H9 (cell line): ENCODE results near the gene ALKBH2. TPM values are rescaled to one million over a fixed set of nuclear protein-coding genes. Genes with fewer than 3 reads are reported as not detected.

Source experiments
- DNase-seq: peaks from one replicate; pipeline ENCODE4 v3.0.0-alpha.2; 2017
- H2AFZ ChIP-seq: one replicate; pipeline ENCODE4 v1.6.1; 2013; ENCODE audit warnings: mild to moderate bottlenecking, low read length, control low read depth, moderate library complexity
- H2AK5ac ChIP-seq: 2 replicates; pipeline ENCODE4 v1.6.1; 2013; ENCODE audit warnings: low read length, control low read depth, mixed read lengths; ENCODE audit not compliant: insufficient read length
- H2BK120ac ChIP-seq: one replicate; pipeline ENCODE4 v1.6.1; 2013; ENCODE audit warnings: low read depth, mild to moderate bottlenecking, low read length, control low read depth, inconsistent platforms; ENCODE audit not compliant: poor library complexity, severe bottlenecking
- H2BK12ac ChIP-seq: 2 replicates; pipeline ENCODE4 v1.6.1; 2013; ENCODE audit warnings: low read length, control low read depth, mixed read lengths, low read depth; ENCODE audit not compliant: insufficient read length
- H2BK15ac ChIP-seq: 2 replicates; pipeline ENCODE4 v1.6.1; 2013; ENCODE audit warnings: low read depth, low read length, control low read depth
- H2BK20ac ChIP-seq: one replicate; pipeline ENCODE4 v1.6.1; 2013; ENCODE audit warnings: low read depth, mild to moderate bottlenecking, low read length, control low read depth, inconsistent platforms; ENCODE audit not compliant: poor library complexity, severe bottlenecking
- H2BK5ac ChIP-seq: 2 replicates; pipeline ENCODE4 v1.6.1; 2013; ENCODE audit warnings: low read length, control low read depth, mixed read lengths; ENCODE audit not compliant: insufficient read length
- H3K14ac ChIP-seq: 2 replicates; pipeline ENCODE4 v1.6.1; 2013; ENCODE audit warnings: low read length, control low read depth; ENCODE audit not compliant: insufficient read depth
- H3K18ac ChIP-seq: 2 replicates; pipeline ENCODE4 v1.6.1; 2013; ENCODE audit warnings: low read depth, mild to moderate bottlenecking, mixed read lengths, low read length, control low read depth; ENCODE audit not compliant: insufficient read length
- H3K23ac ChIP-seq: 2 replicates; pipeline ENCODE4 v1.6.1; 2013; ENCODE audit warnings: low read length, control low read depth, mixed read lengths, low read depth; ENCODE audit not compliant: insufficient read length
- H3K23me2 ChIP-seq: 2 replicates; pipeline ENCODE4 v1.6.1; 2013; ENCODE audit warnings: low read depth, mild to moderate bottlenecking, mixed read lengths, low read length, control low read depth; ENCODE audit not compliant: insufficient read length, poor library complexity, severe bottlenecking
- H3K27ac ChIP-seq: 2 replicates; pipeline ENCODE4 v1.5.1; 2013; ENCODE audit warnings: low read length, control low read depth, mixed read lengths, low read depth; ENCODE audit not compliant: insufficient read length
- H3K27me3 ChIP-seq: 2 replicates; pipeline ENCODE4 v1.6.1; 2013; ENCODE audit warnings: low read length, control low read depth, inconsistent platforms; ENCODE audit not compliant: insufficient read depth
- H3K4ac ChIP-seq: 2 replicates; pipeline ENCODE4 v1.6.1; 2013; ENCODE audit warnings: low read depth, mild to moderate bottlenecking, control low read depth, inconsistent platforms, low read length, moderate library complexity
- H3K4me1 ChIP-seq: 2 replicates; pipeline ENCODE4 v1.6.1; 2013; ENCODE audit warnings: low read length, control low read depth, inconsistent platforms; ENCODE audit not compliant: insufficient read depth
- H3K4me2 ChIP-seq: 2 replicates; pipeline ENCODE4 v1.6.1; 2013; ENCODE audit warnings: low read length, control low read depth, mixed read lengths; ENCODE audit not compliant: insufficient read length, insufficient read depth
- H3K56ac ChIP-seq: 2 replicates; pipeline ENCODE4 v1.6.1; 2013; ENCODE audit warnings: low read depth, mild to moderate bottlenecking, mixed read lengths, low read length, control low read depth; ENCODE audit not compliant: insufficient read length
- H3K79me1 ChIP-seq: 2 replicates; pipeline ENCODE4 v1.6.1; 2013; ENCODE audit warnings: low read depth, mild to moderate bottlenecking, moderate library complexity, low read length, control low read depth, inconsistent platforms; ENCODE audit not compliant: insufficient read depth, poor library complexity, severe bottlenecking
- H3K79me2 ChIP-seq: 2 replicates; pipeline ENCODE4 v1.6.1; 2013; ENCODE audit warnings: low read length, control low read depth, inconsistent platforms; ENCODE audit not compliant: insufficient read depth
- H3K9ac ChIP-seq: 2 replicates; pipeline ENCODE4 v1.6.1; 2013; ENCODE audit warnings: low read length, control low read depth, mixed read lengths; ENCODE audit not compliant: insufficient read length; ENCODE audit errors: extremely low read depth
- H3K9me3 ChIP-seq: one replicate; pipeline ENCODE4 v1.6.1; 2013; ENCODE audit warnings: low read depth, low read length, inconsistent platforms; ENCODE audit not compliant: control insufficient read depth
- H3T11ph ChIP-seq: one replicate; pipeline ENCODE4 v1.6.1; 2013; ENCODE audit warnings: mild to moderate bottlenecking, low read length, control low read depth, inconsistent platforms
- H4K20me1 ChIP-seq: one replicate; pipeline ENCODE4 v1.6.1; 2013; ENCODE audit not compliant: control insufficient read depth, insufficient read length, insufficient read depth
- H4K5ac ChIP-seq: 2 replicates; pipeline ENCODE4 v1.6.1; 2013; ENCODE audit warnings: low read depth, mild to moderate bottlenecking, mixed read lengths, low read length, control low read depth; ENCODE audit not compliant: insufficient read length
- H4K8ac ChIP-seq: replicated peaks from 2 replicates; pipeline ENCODE4 v1.6.1; 2013; ENCODE audit warnings: low read length, control low read depth, mixed read lengths, low read depth; ENCODE audit not compliant: insufficient read length
- H4K91ac ChIP-seq: 2 replicates; pipeline ENCODE4 v1.6.1; 2013; ENCODE audit warnings: low read depth, mild to moderate bottlenecking, moderate library complexity, mixed read lengths, low read length, control low read depth; ENCODE audit not compliant: insufficient read length
- H3K27ac Mint-ChIP-seq, 3 experiments: 2 replicates in 2 of 3; 3 replicates in 1 of 3; pipeline ENCODE4 v1.8.0; 2020 to 2021; ENCODE audit warnings: mixed read lengths in 3 of 3, mild to moderate bottlenecking in 1 of 3, moderate library complexity in 1 of 3
- H3K27me3 Mint-ChIP-seq: 2 replicates; pipeline ENCODE4 v1.8.0; 2021; ENCODE audit warnings: low read depth, mild to moderate bottlenecking, moderate library complexity, mixed read lengths
- H3K36me3 Mint-ChIP-seq, 3 experiments: 2 replicates in 2 of 3; 3 replicates in 1 of 3; pipeline ENCODE4 v1.8.0; 2020 to 2021; ENCODE audit warnings: low read depth in 3 of 3, mixed read lengths in 3 of 3; ENCODE audit not compliant: insufficient read depth in 1 of 3
- H3K4me1 Mint-ChIP-seq, 2 experiments: 2 replicates each; pipeline ENCODE4 v1.8.0; 2020; ENCODE audit warnings: mixed read lengths in 2 of 2
- H3K4me3 Mint-ChIP-seq, 2 experiments: 2 replicates in 1 of 2; 3 replicates in 1 of 2; pipeline ENCODE4 v1.8.0; 2020 to 2021; ENCODE audit warnings: mild to moderate bottlenecking in 2 of 2, mixed read lengths in 2 of 2, moderate library complexity in 1 of 2
- H3K9me3 Mint-ChIP-seq, 2 experiments: 2 replicates in 1 of 2; 3 replicates in 1 of 2; pipeline ENCODE4 v1.8.0; 2020; ENCODE audit warnings: mild to moderate bottlenecking in 2 of 2, mixed read lengths in 2 of 2, moderate library complexity in 1 of 2
- WGBS: extraction: QIAGEN DNeasy Blood & Tissue Kit; methylation state at CpG from one replicate; pipeline ENCODE4 v1.1.7; 2013; ENCODE audit warnings: missing lambda C conversion rate, low lambda C conversion rate, mixed read lengths; ENCODE audit not compliant: insufficient read length; ENCODE audit errors: extremely low coverage; 5-methylcytosine and 5-hydroxymethylcytosine counted together
- total RNA-seq: library from RNA; stranded (reverse); gene quantifications from 2 replicates; pipeline ENCODE4 v1.2.1, GENCODE V29; 2021
- TF ChIP-seq, protein P1 (sequence below): fragments of 200-600 bp; sonication (generic); conservative IDR thresholded peaks from 3 replicates; pipeline ENCODE4 v1.8.0; 2021; ENCODE audit warnings: antibody characterized with exemption, mild to moderate bottlenecking

The ALKBH2 gene
- total RNA-seq, 1 experiment from 2014 or later, result 24.4 TPM

DNA sequence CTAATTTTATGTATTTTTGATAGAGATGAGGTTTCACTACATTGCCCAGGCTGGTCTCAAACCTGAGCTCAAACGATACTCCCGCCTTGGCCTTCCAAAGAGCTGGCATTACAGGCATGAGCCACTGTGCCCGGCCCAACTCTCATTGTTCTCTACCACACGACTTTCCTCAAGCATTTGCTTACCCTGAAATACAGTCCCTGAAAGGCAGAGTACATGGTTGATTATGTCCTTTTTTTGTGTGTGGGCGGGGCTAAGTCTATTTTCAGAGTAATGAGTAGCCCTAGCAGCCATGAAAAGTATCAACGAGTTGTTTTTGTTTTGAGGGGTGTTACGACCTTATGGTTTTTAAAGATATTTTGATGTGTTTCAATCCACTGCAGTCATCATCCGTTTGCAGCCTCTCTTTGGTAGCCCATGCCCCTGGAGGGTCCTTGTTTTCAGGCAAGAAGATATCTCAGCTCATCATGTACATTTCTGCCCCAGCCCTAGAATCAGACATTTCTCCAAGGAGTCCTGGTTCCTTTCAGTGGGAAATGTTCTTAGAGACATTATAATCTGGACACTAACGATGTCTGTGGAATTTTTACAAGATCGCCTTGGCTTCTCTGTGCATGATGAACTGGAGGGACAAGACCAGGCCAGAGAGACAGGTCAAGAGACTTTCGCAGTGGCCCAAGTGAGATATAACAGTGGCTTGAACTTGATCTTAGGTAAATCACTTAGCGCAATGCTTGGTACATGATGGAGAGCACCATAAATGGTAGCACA is 31.8 kb upstream of the ALKBH2 start:
- WGBS, result no CpG with 5 or more reads among the region's 12 CpGs

More for the DNA sequence above, 31.8 kb upstream of the ALKBH2 start:
- H3K18ac ChIP-seq, result no peak overlapping the region
- H4K91ac ChIP-seq, result no peak overlapping the region
- no peak overlapping the region for H3T11ph ChIP-seq
- H3K79me2 ChIP-seq, result no peaks in the 10 kb centered on the region
- H3K79me1 ChIP-seq, result no peaks in the 10 kb centered on the region
- H2BK15ac ChIP-seq, result no peak overlapping the region
- no peak overlapping the region for H2BK12ac ChIP-seq
- no peaks in the 10 kb centered on the region for H3K9me3 Mint-ChIP-seq
- DNase-seq, result no peak
- no peaks in the 10 kb centered on the region; the same call in 1 of the 2 replicates for H3K27me3 Mint-ChIP-seq
- no peaks in the 10 kb centered on the region for H4K20me1 ChIP-seq
- H2AFZ ChIP-seq, result no peak overlapping the region
- no peaks in the 10 kb centered on the region for H3K27me3 ChIP-seq
- H3K23ac ChIP-seq, result no peak overlapping the region
- no peaks in the 10 kb centered on the region for H3K9me3 ChIP-seq
- no peak overlapping the region for H3K4me2 ChIP-seq
- TF ChIP-seq, protein P1, sequence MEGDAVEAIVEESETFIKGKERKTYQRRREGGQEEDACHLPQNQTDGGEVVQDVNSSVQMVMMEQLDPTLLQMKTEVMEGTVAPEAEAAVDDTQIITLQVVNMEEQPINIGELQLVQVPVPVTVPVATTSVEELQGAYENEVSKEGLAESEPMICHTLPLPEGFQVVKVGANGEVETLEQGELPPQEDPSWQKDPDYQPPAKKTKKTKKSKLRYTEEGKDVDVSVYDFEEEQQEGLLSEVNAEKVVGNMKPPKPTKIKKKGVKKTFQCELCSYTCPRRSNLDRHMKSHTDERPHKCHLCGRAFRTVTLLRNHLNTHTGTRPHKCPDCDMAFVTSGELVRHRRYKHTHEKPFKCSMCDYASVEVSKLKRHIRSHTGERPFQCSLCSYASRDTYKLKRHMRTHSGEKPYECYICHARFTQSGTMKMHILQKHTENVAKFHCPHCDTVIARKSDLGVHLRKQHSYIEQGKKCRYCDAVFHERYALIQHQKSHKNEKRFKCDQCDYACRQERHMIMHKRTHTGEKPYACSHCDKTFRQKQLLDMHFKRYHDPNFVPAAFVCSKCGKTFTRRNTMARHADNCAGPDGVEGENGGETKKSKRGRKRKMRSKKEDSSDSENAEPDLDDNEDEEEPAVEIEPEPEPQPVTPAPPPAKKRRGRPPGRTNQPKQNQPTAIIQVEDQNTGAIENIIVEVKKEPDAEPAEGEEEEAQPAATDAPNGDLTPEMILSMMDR, result no peak
- peaks cover 6% of the 10 kb centered on the region for H3K4me1 ChIP-seq
- no peak overlapping the region; a peak in 1 of 5 replicates for H3K4me3 Mint-ChIP-seq
- H2BK5ac ChIP-seq, result no peak overlapping the region
- H3K27ac ChIP-seq, result no peak overlapping the region
- no peak overlapping the region for H3K27ac Mint-ChIP-seq
- peaks cover 4 to 8% of the 10 kb centered on the region in 2 experiments; a peak in 3 of 4 replicates for H3K4me1 Mint-ChIP-seq
- no peak overlapping the region for H3K14ac ChIP-seq
- no peak overlapping the region for H3K9ac ChIP-seq
- H4K8ac ChIP-seq, result no peak overlapping the region
- H4K5ac ChIP-seq, result no peak overlapping the region
- no peak overlapping the region for H3K4ac ChIP-seq
- H3K56ac ChIP-seq, result no peak overlapping the region
- no peaks in the 10 kb centered on the region for H3K23me2 ChIP-seq
- H2AK5ac ChIP-seq, result no peak overlapping the region
- no peak overlapping the region for H2BK20ac ChIP-seq
- no peak overlapping the region for H2BK120ac ChIP-seq
- no peaks in the 10 kb centered on the region for H3K36me3 Mint-ChIP-seq
